Right lung (tissue), 5 donors: ENCODE data around the gene PROC. TPM values are rescaled to one million over a fixed set of nuclear protein-coding genes. Genes with fewer than 3 reads are reported as not detected.

Experiments
- DNase-seq, 2 donors: peaks; one replicate each; pipeline ENCODE4 v3.0.0-alpha.2; 2013
- polyA plus RNA-seq, 5 donors: library from polyadenylated mRNA; unstranded; fragments of 120-200 nt; gene quantifications; one replicate each; pipeline versions ENCODE4 v1.2.1 to v1.2.3, GENCODE V29; 2013; ENCODE audit warnings: inconsistent platforms in 1 of 5, low replicate concordance in 1 of 5; ENCODE audit not compliant: insufficient read length in 5 of 5, insufficient read depth in 1 of 5

The PROC gene
- polyA plus RNA-seq, 5 donors: 2.2 to 6.0 (median 4.9) TPM

DNA sequence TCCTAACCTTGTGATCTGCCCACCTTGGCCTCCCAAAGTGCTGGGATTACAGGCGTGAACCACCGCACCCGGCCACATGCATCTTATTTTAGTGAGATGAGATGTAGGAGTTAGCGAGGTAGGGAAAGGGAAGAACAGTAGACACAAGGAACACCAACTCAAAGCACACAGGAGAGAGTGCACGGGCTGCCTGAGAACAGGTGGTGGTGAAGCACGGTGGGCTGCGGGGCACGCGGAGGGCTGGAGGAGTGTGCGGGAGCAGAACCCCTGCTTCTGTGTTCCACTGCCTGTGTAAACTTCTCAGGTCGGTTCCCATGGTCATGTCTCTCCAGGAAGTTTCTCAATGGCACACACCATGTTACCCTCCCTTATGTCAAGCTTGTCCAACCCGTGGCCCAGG lies 38.7 kb downstream of the PROC start:
- no peak for DNase-seq

- no peak for DNase-seq
Measured at GRCh38 chr2:127462461-127462860, 44.2 kb downstream of the PROC start.

GRCh38 chr2:127463155-127463991 lies 45.1 kb downstream of the PROC start:
- peak in 1 of 2 donors; percentile 17 for DNase-seq

DNA sequence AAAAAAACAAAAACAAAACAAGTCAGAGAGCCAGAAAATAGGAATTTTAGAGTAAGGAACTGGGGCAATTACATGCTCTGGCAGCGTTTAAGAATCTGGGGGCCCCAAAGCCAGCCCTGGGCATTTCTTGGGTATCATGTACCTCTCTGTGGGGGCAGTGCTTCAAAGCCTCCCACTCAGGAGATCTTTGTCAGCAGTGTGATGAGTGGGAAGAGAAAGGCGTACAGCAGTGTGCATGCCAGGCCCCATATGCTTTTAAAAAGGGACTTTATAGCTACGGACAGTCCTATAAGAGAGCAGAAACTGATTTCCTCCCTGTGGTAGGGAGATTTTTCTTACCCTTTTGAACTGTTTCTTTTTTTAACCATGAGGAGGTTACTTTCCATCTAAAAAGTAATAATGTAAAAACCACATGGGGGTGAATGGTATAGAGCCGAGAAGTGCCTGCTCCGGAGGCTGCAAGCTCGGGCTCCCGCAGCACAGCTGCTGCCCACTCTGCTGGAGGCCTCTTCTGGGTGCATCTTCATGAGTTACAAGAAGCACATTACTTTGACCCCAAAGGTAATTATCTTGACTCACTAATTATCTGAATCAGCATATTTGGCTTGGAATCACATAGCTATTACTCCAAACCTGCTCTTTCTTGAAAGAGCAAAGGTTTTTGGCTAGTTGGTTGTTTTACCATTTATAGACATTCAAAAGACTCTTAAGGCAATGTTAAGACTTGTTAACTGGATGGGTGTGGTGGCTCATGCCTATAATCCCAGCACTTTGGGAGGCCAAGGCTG lies 46.4 kb downstream of the PROC start:
- no peak for DNase-seq

- DNase-seq: no peak
Measured at GRCh38 chr2:127465258-127465657, 47.0 kb downstream of the PROC start.

- no peak for DNase-seq
Measured at GRCh38 chr2:127469051-127469450, 50.8 kb downstream of the PROC start.

GRCh38 chr2:127469974-127470373 lies 51.7 kb downstream of the PROC start:
- DNase-seq: no peak

DNA sequence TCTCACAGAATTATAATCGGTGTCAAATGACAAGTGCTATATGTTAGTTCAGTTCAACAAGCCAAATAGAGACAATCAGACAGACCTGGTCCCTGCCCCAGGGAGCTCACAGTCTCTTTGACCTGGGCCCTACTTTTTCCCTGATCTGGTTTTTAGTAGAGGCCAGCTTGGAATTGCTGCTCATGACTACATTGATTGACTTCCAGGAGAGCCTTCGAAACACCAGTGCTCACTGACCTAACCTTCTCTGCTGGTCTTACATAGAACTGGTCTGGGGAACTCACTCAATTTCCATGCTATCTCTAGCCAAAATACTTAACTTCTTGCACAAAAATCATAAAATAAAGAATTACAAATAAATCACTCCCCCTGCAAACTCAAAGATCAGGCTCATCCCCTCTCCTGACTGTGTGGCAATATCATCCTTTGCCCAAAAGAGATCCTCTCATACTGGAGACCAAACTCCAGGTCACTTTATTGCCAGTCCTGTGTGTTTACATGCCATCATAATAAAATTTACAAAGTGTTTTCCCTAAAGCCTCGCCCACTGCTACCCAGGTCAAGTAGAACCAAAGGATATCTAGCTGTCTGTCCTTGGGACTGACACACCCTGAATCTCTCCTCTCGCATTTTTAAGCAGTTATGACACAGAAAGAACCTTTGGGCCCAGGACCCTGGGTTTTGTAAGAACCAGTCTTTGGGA lies 53.2 kb downstream of the PROC start:
- DNase-seq: no peak

DNA sequence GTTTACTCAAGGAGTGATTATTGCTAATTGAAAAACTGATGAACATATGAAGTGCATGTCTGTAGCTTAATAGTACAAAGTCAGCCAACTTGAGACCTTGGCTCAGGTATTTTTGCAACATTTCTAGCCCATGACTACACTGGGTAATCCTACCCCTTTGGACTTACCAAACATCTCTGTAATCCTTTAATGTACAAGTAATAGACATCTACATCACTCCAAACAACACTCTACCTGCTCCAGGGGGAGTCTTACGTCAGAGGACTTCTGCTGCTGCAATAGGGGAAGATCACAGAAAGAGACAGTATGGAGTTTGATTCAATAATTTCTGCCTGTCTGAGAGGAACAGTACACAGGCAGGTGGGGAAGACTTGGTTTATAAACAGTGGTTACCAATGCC lies 54.0 kb downstream of the PROC start:
- DNase-seq: no peak

DNA sequence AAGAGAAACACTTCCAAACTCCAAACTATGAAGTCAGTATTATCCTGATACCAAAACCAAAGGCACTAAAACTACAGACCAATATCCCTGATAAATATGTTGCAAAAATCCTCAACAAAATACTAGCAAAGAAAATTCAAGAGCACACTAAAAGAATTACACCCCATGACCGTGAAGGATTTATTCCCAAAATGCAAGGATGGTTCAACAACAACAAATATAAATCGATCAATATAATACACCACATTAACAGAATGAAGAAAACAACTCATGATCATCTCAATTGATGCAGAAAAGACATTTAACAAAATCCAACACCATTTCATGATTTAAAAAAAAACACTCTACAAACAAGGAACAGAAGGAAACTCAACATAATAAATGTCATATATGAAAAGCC lies 57.6 kb downstream of the PROC start:
- DNase-seq: no peak

Other genes with a start within 250 kb of the PROC start
- gene CYP27C1, start 198.1 kb upstream of the PROC start, polyA plus RNA-seq: 10 to 100 TPM in 2 of 5 donors, 1 to 10 TPM in 3; 8.4 to 13.0 (median 9.0) TPM
- 10 to 100 TPM; 64.5 to 81.5 (median 76.4) TPM for gene ERCC3, start 124.3 kb upstream of the PROC start, polyA plus RNA-seq
- gene MAP3K2, start 30.5 kb upstream of the PROC start, polyA plus RNA-seq: 10 to 100 TPM; 17.2 to 29.9 (median 25.3) TPM
- gene IWS1, start 108.1 kb downstream of the PROC start, polyA plus RNA-seq: 10 to 100 TPM; 52.0 to 73.5 (median 66.0) TPM
- gene MYO7B, start 117.3 kb downstream of the PROC start, polyA plus RNA-seq: 1 to 10 TPM in 2 of 5 donors, under 1 TPM in 3; 0.51 to 1.2 (median 0.70) TPM
- gene GPR17, start 227.7 kb downstream of the PROC start, polyA plus RNA-seq: 1 to 10 TPM in 3 of 5 donors, under 1 TPM in 2; 0.74 to 3.3 (median 1.3) TPM